K562 (cell line): ENCODE measurements around the gene ASPHD2. TPM values are rescaled to one million over a fixed set of nuclear protein-coding genes. Genes with fewer than 3 reads are reported as not detected.

Experiments used
- ATAC-seq: fragments of 200-7000 bp; cut with Tn5 transposase; 3 replicates; pipeline ENCODE4 v1.9.1; 2020; ENCODE audit warnings: moderate library complexity
- BruUV-seq: library from RNA; stranded (reverse); fragments of 400-500 nt; replicated peaks from 2 replicates; lab custom pipeline; 2021; lab: Mats Ljungman, UMichigan
- CTCF ChIA-PET: fragments of 300-600 bp; formaldehyde crosslinking; extraction: SDS; loops from one replicate; lab custom pipeline; 2021; ENCODE audit warnings: low intra/inter-chr PET ratio; lab: Yijun Ruan, JAX
- POLR2A ChIA-PET: fragments of 300-600, 350-650 bp; sonication (Branson Sonifier 250); formaldehyde crosslinking; extraction: SDS; loops from one replicate; lab custom pipeline; 2021; ENCODE audit warnings: antibody characterized with exemption, inconsistent platforms; lab: Yijun Ruan, JAX
- DNase-seq, 4 experiments: peaks; one replicate each; pipeline versions ENCODE4 v3.0.0 to v3.0.0-alpha.2; 2011 to 2018; ENCODE audit warnings: low spot score in 3 of 4, mixed read lengths in 3 of 4; ENCODE audit errors: extremely low read depth in 1 of 4
- FAIRE-seq: peaks from 2 replicates; lab custom pipeline; 2011; peaks lifted over from hg19 to GRCh38; lab: Jason Lieb, UNC
- H2AFZ ChIP-seq: 2 replicates; pipeline ENCODE4 v1.6.0; 2011; ENCODE audit warnings: low read depth, low read length, control low read depth, inconsistent platforms
- H3K27ac ChIP-seq: fragments of 200-600 bp; 3 replicates; pipeline ENCODE4 v1.8.0; 2011; ENCODE audit warnings: low read depth, mild to moderate bottlenecking, control low read depth, inconsistent platforms, low read length, moderate library complexity, mixed read lengths; ENCODE audit errors: extremely low read depth
- H3K27me3 ChIP-seq, 2 experiments: fragments of 300-600 bp in 1 of 2; 2 replicates in 1 of 2; 3 replicates in 1 of 2; pipeline versions ENCODE4 v1.6.0 to v1.8.0; 2011; ENCODE audit warnings: inconsistent platforms in 2 of 2, low read length in 2 of 2, mild to moderate bottlenecking in 1 of 2, mixed read lengths in 1 of 2, moderate library complexity in 1 of 2; ENCODE audit not compliant: control insufficient read depth in 2 of 2, insufficient read depth in 2 of 2
- H3K36me3 ChIP-seq: fragments of 300-600 bp; 3 replicates; pipeline ENCODE4 v1.8.0; 2011; ENCODE audit warnings: mild to moderate bottlenecking, low read length, inconsistent platforms; ENCODE audit not compliant: control insufficient read depth, insufficient read depth
- H3K4me1 ChIP-seq, 2 experiments: fragments of 200-600 bp in 1 of 2; replicated peaks in 1 of 2; 2 replicates in 1 of 2; 3 replicates in 1 of 2; pipeline versions ENCODE4 v1.5.1 to v1.8.0; 2011; ENCODE audit warnings: inconsistent platforms in 2 of 2, low read length in 2 of 2, mild to moderate bottlenecking in 1 of 2, mixed read lengths in 1 of 2, moderate library complexity in 1 of 2; ENCODE audit not compliant: control insufficient read depth in 2 of 2, insufficient read depth in 2 of 2
- H3K4me2 ChIP-seq: 2 replicates; pipeline ENCODE4 v1.6.1; 2011; ENCODE audit warnings: low read length, control low read depth, inconsistent platforms, mixed read lengths; ENCODE audit not compliant: insufficient read depth
- H3K4me3 ChIP-seq: fragments of 200-600 bp; sonication (generic), shearing (Covaris generic); 2 replicates; pipeline ENCODE4 v1.5.1; 2016; ENCODE audit warnings: control low read depth, inconsistent platforms
- H3K79me2 ChIP-seq: fragments of 200-600 bp; 3 replicates; pipeline ENCODE4 v1.8.0; 2011; ENCODE audit warnings: low read length, inconsistent platforms; ENCODE audit not compliant: control insufficient read depth, insufficient read depth
- H3K9ac ChIP-seq, 2 experiments: 2 replicates each; pipeline versions ENCODE4 v1.6.0 to v1.6.1; 2011; ENCODE audit warnings: low read depth in 2 of 2, low read length in 2 of 2, control low read depth in 1 of 2, inconsistent platforms in 1 of 2, mild to moderate bottlenecking in 1 of 2, mixed read lengths in 1 of 2; ENCODE audit not compliant: insufficient read depth in 1 of 2
- H3K9me1 ChIP-seq: one replicate; pipeline ENCODE4 v1.6.0; 2011; ENCODE audit warnings: inconsistent platforms, mild to moderate bottlenecking, low read length, moderate library complexity; ENCODE audit not compliant: control insufficient read depth, insufficient read depth
- H3K9me3 ChIP-seq: replicated peaks from 2 replicates; pipeline ENCODE4 v1.5.1; 2011; ENCODE audit warnings: low read depth, low read length, inconsistent platforms; ENCODE audit not compliant: control insufficient read depth, insufficient read depth
- H4K20me1 ChIP-seq: replicated peaks from 2 replicates; pipeline ENCODE4 v1.6.1; 2011; ENCODE audit warnings: low read length, inconsistent platforms, mixed read lengths; ENCODE audit not compliant: control insufficient read depth, insufficient read depth
- CBFA2T2 ChIP-seq: fragments of 450-650 bp; conservative IDR thresholded peaks from 2 replicates; pipeline ENCODE4 v1.6.1; 2017; ENCODE audit warnings: mild to moderate bottlenecking
- CBX2 ChIP-seq: fragments of 200-600 bp; sonication (generic); IDR thresholded peaks from one replicate; pipeline ENCODE4 v1.6.1; 2012; ENCODE audit warnings: mild to moderate bottlenecking, low read length, inconsistent platforms; ENCODE audit not compliant: insufficient read depth, poor library complexity, severe bottlenecking
- CREB1 ChIP-seq, 2 experiments: sonication (generic) in 1 of 2; formaldehyde crosslinking in 1 of 2; IDR thresholded peaks; 2 replicates each; pipeline versions ENCODE4 v1.6.1 to v1.8.0; 2012 to 2022; ENCODE audit warnings: inconsistent platforms in 1 of 2, mild to moderate bottlenecking in 1 of 2, missing genetic modification reagents in 1 of 2, moderate library complexity in 1 of 2
- EP300 ChIP-seq: IDR thresholded peaks from 2 replicates; pipeline ENCODE4 v1.6.1; 2012; ENCODE audit warnings: low read length, improper control_type of control experiment
- ETS2 ChIP-seq: IDR thresholded peaks from 2 replicates; pipeline ENCODE4 v1.6.1; 2016; ENCODE audit warnings: borderline replicate concordance, missing genetic modification characterization, mild to moderate bottlenecking, moderate library complexity, missing compliant biosample characterization; ENCODE audit not compliant: poor library complexity, severe bottlenecking
- HMG20B ChIP-seq: fragments of 250-450 bp; sonication (Bioruptor Pico); IDR thresholded peaks from 2 replicates; pipeline ENCODE4 v1.5.0; 2021; ENCODE audit warnings: mild to moderate bottlenecking
- IRF2 ChIP-seq: sonication (generic); formaldehyde crosslinking; IDR thresholded peaks from 2 replicates; pipeline ENCODE4 v1.8.1; 2022; ENCODE audit warnings: mild to moderate bottlenecking, missing genetic modification reagents
- MEF2A ChIP-seq: IDR thresholded peaks from 2 replicates; pipeline ENCODE4 v1.6.1; 2011; ENCODE audit warnings: low read depth, mild to moderate bottlenecking, low read length, moderate library complexity; ENCODE audit not compliant: control insufficient read depth
- NCOA4 ChIP-seq: fragments of 450-650 bp; IDR thresholded peaks from 2 replicates; pipeline ENCODE4 v1.6.1; 2018; ENCODE audit warnings: mild to moderate bottlenecking; ENCODE audit not compliant: partially characterized antibody
- PCBP2 ChIP-seq: fragments of 200-400 bp; formaldehyde crosslinking; IDR thresholded peaks from 2 replicates; pipeline ENCODE4 v1.6.1; 2018; ENCODE audit warnings: low read length, low read depth, mild to moderate bottlenecking, moderate library complexity; ENCODE audit not compliant: poor library complexity, severe bottlenecking
- PML ChIP-seq: IDR thresholded peaks from 2 replicates; pipeline ENCODE4 v1.6.1; 2012; ENCODE audit warnings: low read length, inconsistent platforms
- POU5F1 ChIP-seq: fragments of 150-350 bp; IDR thresholded peaks from 2 replicates; pipeline ENCODE4 v1.6.1; 2014; ENCODE audit warnings: borderline replicate concordance, low read length, low read depth, mild to moderate bottlenecking; ENCODE audit not compliant: partially characterized antibody
- SMAD2 ChIP-seq: fragments of 150-350 bp; IDR thresholded peaks from 2 replicates; pipeline ENCODE4 v1.6.1; 2014; ENCODE audit warnings: low read depth, mild to moderate bottlenecking, low read length
- SMAD3 ChIP-seq: fragments of 450-650 bp; formaldehyde crosslinking; conservative IDR thresholded peaks from 2 replicates; pipeline ENCODE4 v1.4.0; 2020; ENCODE audit warnings: mild to moderate bottlenecking
- SNRNP70 ChIP-seq: fragments of 200-400 bp; formaldehyde crosslinking; optimal IDR thresholded peaks from 2 replicates; pipeline ENCODE3; 2017; ENCODE audit warnings: low read depth, low read length
- ZNF589 ChIP-seq: fragments of 200-800 bp; sonication (Bioruptor generic); IDR thresholded peaks from 2 replicates; pipeline ENCODE4 v1.6.1; 2016; ENCODE audit warnings: low read depth, missing genetic modification characterization, missing compliant biosample characterization
- ZNF717 ChIP-seq: fragments of 250-450 bp; sonication (Bioruptor Pico); IDR thresholded peaks from 2 replicates; pipeline ENCODE4 v1.5.0; 2021
- ZNF77 ChIP-seq: fragments of 250-450 bp; sonication (Bioruptor Pico); IDR thresholded peaks from 2 replicates; pipeline ENCODE4 v1.5.0; 2020
- ZNF780A ChIP-seq: fragments of 250-450 bp; sonication (Bioruptor Pico); IDR thresholded peaks from 2 replicates; pipeline ENCODE4 v1.5.0; 2021; ENCODE audit warnings: mild to moderate bottlenecking
- ZNF785 ChIP-seq: fragments of 250-450 bp; sonication (Bioruptor Pico); IDR thresholded peaks from 2 replicates; pipeline ENCODE4 v1.4.0; 2020; ENCODE audit warnings: mild to moderate bottlenecking
- WGBS: fragments of 100-300 bp; shearing (Covaris generic); methylation state at CpG from one replicate; pipeline ENCODE4 v1.1.6; 2016; ENCODE audit warnings: low coverage, mixed read lengths; ENCODE audit not compliant: insufficient coverage; ENCODE audit errors: missing lambda C conversion rate; 5-methylcytosine and 5-hydroxymethylcytosine counted together
- in situ Hi-C: fragments of 300-500 bp; cut with MboI; formaldehyde crosslinking; loops from 4 replicates; pipeline ENCODE4 v1.15.0; 2018; ENCODE audit warnings: inconsistent platforms, mixed read lengths
- intact Hi-C: fragments of 100-400 bp; cut with micrococcal nuclease; formaldehyde crosslinking; loops from 2 replicates; pipeline ENCODE4 v1.14.2; 2022
- polyA plus RNA-seq, 8 experiments: library from polyadenylated mRNA; depleted of rRNA in 4 of 8; stranded (reverse) in 5 of 8; unstranded in 3 of 8; fragments of >200 nt; fragmentation: Nextera tagmentation in 2 of 8; fragmentation: Illumina TruSeq in 1 of 8; extraction: Ambion mirVana in 2 of 8; extraction: Trizol in 1 of 8; gene quantifications; 2 replicates each; pipeline versions ENCODE4 v1.2.1 to v1.2.3, GENCODE V29; 2011 to 2014; ENCODE audit warnings: inconsistent platforms in 1 of 8, missing spikeins in 1 of 8
- total RNA-seq, 7 experiments: library from RNA; depleted of rRNA in 6 of 7; stranded (reverse); fragments of >200 nt in 6 of 7; fragmentation: Illumina TruSeq in 2 of 7; extraction: Trizol in 2 of 7; gene quantifications; 2 replicates each; pipeline versions ENCODE4 v1.2.1 to v1.2.3, GENCODE V29; 2011 to 2021; ENCODE audit warnings: low replicate concordance in 1 of 7
- TF ChIP-seq, protein P1 (sequence below): fragments of 450-650 bp; IDR thresholded peaks from 2 replicates; pipeline ENCODE4 v1.6.1; 2016; ENCODE audit warnings: mild to moderate bottlenecking

The ASPHD2 gene
- total and polyA plus RNA-seq, 9 of the 15 experiments (the other 6 are each of a cell fraction or from before 2014, with no cell fraction given), result 0.18 to 0.64 (median 0.36) TPM

GRCh38 chr22:26463688-26464087 lies 34.6 kb downstream of the ASPHD2 start (continued):
- TF ChIP-seq, protein P1, sequence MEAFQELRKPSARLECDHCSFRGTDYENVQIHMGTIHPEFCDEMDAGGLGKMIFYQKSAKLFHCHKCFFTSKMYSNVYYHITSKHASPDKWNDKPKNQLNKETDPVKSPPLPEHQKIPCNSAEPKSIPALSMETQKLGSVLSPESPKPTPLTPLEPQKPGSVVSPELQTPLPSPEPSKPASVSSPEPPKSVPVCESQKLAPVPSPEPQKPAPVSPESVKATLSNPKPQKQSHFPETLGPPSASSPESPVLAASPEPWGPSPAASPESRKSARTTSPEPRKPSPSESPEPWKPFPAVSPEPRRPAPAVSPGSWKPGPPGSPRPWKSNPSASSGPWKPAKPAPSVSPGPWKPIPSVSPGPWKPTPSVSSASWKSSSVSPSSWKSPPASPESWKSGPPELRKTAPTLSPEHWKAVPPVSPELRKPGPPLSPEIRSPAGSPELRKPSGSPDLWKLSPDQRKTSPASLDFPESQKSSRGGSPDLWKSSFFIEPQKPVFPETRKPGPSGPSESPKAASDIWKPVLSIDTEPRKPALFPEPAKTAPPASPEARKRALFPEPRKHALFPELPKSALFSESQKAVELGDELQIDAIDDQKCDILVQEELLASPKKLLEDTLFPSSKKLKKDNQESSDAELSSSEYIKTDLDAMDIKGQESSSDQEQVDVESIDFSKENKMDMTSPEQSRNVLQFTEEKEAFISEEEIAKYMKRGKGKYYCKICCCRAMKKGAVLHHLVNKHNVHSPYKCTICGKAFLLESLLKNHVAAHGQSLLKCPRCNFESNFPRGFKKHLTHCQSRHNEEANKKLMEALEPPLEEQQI, result no peak
- TF ChIP-seq PCBP2 (no peak), IRF2 (CRISPR knock-in tag) (no peak), SNRNP70 (no peak)

DNA sequence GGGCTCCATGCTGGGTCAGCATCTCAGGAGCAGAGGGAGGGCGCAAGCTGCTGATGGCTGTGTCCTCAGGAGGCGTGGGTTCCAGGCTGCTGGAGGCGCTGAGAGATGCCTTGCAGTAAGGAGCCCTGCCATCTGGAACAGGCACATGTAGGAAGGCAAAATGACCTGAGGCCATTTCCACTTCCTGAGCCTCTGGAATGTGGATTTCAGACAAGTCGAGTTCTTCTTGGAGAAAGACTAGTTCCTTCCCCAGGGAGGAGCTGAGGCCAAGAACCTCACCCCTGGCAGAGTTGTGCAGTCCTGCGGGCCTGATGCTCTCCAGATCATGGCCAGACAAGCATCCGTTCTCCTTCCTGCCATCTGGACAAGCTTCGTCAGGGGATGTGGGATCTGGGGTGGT lies 35.3 kb downstream of the ASPHD2 start:
- H3K4me1 ChIP-seq, result peaks cover 0 to 5% of the 10 kb centered on the region in 2 experiments; a peak in 3 of 5 replicates
- ChIA-PET POLR2A (interaction anchor here (1.1 to 1.8 kb wide), 3 partner anchors 13 to 20 kb away, joined by 3 to 7 read pairs (median 3); no protein-coding TSS in a partner anchor), CTCF (no interaction called here)
- H3K4me3 ChIP-seq, result no peak overlapping the region
- TF ChIP-seq SMAD3 (CRISPR knock-in tag), result no peak
- TF ChIP-seq CBX2, result no peak
- TF ChIP-seq CBFA2T2, result no peak
- no peak for TF ChIP-seq ZNF780A
- TF ChIP-seq SMAD2, result no peak
- no peak for TF ChIP-seq MEF2A
- no peak for TF ChIP-seq ZNF589
- TF ChIP-seq EP300, result no peak
- TF ChIP-seq PML, result no peak
- no peak for TF ChIP-seq NCOA4
- no peak for TF ChIP-seq HMG20B (CRISPR knock-in tag)
- no peak for TF ChIP-seq ZNF77
- TF ChIP-seq POU5F1, result no peak
- TF ChIP-seq ZNF717 (CRISPR knock-in tag), result no peak
- no peak for TF ChIP-seq ZNF785 (CRISPR knock-in tag)
- no peak for TF ChIP-seq CREB1 (IDR thresholded peaks at IDR 0.05)
- TF ChIP-seq CREB1 (CRISPR knock-in tag; IDR thresholded peaks at IDR 0.05), result no peak
- no peak for TF ChIP-seq ETS2 (tag)
- H3K27me3 ChIP-seq, result no peaks in the 10 kb centered on the region
- H3K27ac ChIP-seq, result no peak overlapping the region
- no peak for DNase-seq
- no peak overlapping the region for H3K4me2 ChIP-seq
- FAIRE-seq, result no peak
- 90% methylated on average over 7 of the region's 7 CpGs for WGBS
- H3K36me3 ChIP-seq, result peaks cover 94% of the 10 kb centered on the region; the same call in 2 of the 3 replicates
- H3K9me1 ChIP-seq, result no peaks in the 10 kb centered on the region
- H4K20me1 ChIP-seq, result no peaks in the 10 kb centered on the region; the same call in 1 of the 2 replicates
- H3K9ac ChIP-seq, result peak overlapping the region in 1 of 2 experiments; percentile 17; a peak in 1 of 4 replicates
- intact Hi-C loops, result no loop called here
- ATAC-seq, result no peak
- BruUV-seq, result no TSS peak
- peaks cover 11% of the 10 kb centered on the region; the same call in 1 of the 3 replicates for H3K79me2 ChIP-seq
- no peak overlapping the region for H2AFZ ChIP-seq
- no peaks in the 10 kb centered on the region for H3K9me3 ChIP-seq
- in situ Hi-C loops, result loop anchor here (5.0 kb wide), 1 partner anchor 62 kb away; no protein-coding TSS in a partner anchor
